GM18951 (cell line): ENCODE measurements around the gene PRKCI.

Experiments used
- POLR2A ChIP-seq: IDR thresholded peaks from 4 replicates; pipeline ENCODE4 v1.6.1; 2011; ENCODE audit warnings: mild to moderate bottlenecking; ENCODE audit not compliant: insufficient read length, insufficient read depth; ENCODE audit errors: extremely low read depth
- in situ Hi-C: fragments of 300-500 bp; cut with MboI; formaldehyde crosslinking; loops from one replicate; pipeline ENCODE4 v1.12.0; 2022; ENCODE audit warnings: low sequenced_read_pairs, mixed read lengths, inconsistent platforms; ENCODE audit not compliant: unreplicated experiment

Gene PRKCI

DNA sequence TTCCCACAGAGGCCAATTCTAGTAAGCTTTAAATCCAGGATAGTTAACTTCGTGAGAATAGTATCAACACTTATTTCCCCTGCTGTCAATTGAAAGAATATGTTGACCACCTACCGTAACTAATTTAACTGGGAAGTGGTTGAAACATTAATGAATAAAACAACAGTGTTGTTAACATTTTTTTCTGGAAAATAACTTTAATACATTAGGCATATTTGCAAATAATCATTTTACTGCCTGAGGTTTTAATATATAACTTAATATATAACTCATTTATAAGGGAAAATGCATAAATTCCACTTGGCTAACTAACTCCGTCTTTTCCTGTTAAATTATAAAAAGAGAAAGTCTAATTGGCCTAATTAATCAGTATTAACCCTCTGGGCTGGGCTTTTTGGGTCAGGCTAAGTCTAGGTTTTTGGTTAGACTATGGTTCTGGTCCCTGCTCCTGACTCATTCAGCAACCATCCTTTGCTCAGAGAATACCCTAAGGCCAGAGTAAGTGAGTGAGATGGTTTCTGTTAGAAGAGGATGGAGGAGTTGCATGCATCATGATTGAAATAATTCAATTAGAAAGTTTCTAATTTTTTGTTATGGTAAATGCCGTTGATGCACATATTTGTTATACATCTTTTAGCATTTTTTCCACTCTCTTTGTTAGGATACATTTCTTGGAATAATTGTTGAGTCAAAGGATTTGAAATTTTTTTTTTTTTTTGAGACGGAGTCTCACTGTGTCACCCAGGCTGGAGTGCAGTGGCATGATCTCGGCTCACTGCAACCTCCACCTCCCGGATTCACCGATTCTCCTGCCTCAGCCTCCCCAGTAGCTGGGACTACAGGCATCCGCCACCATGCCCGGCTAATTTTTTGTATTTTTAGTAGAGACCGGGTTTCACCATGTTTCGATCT lies 124.5 kb downstream of the PRKCI start:
- in situ Hi-C loops, result no loop called here
- TF ChIP-seq POLR2A, result no peak

GRCh38 chr3:170350515-170351413 lies 128.5 kb downstream of the PRKCI start:
- TF ChIP-seq POLR2A, result no peak
- in situ Hi-C loops, result no loop called here

- in situ Hi-C loops, result no loop called here
- no peak for TF ChIP-seq POLR2A
Observed at GRCh38 chr3:170352936-170353335, 130.7 kb downstream of the PRKCI start.

DNA sequence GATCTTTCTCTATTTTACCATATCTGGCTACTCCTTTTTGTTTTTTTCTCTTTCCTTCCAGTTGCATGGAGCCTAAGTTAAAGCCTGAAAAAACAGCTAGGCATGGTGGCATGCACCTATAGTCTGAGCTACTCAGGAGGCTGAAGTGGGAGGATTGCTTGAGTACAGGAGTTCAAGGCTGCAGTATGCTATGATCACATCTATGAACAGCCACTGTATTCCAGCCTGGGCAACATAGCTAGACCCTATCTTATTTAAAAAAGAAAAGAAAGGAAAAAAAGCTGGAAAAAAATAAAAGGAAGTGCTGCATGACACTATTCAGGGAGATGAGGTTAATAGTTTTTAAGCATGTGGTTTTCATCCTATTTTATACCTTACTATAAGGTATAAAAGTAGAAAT lies 131.3 kb downstream of the PRKCI start:
- in situ Hi-C loops, result no loop called here

GRCh38 chr3:170354760-170355159 lies 132.5 kb downstream of the PRKCI start:
- TF ChIP-seq POLR2A, result no peak
- in situ Hi-C loops, result no loop called here

More for the DNA sequence above, 131.3 kb downstream of the PRKCI start:
- no peak for TF ChIP-seq POLR2A
